ENCODE measurements around the gene ZNF221. TPM values are rescaled to one million over a fixed set of nuclear protein-coding genes. Genes with fewer than 3 reads are reported as not detected.

ZNF221 gene
- total RNA-seq, 1 donor from 2014 or later = 2.6 TPM

DNA sequence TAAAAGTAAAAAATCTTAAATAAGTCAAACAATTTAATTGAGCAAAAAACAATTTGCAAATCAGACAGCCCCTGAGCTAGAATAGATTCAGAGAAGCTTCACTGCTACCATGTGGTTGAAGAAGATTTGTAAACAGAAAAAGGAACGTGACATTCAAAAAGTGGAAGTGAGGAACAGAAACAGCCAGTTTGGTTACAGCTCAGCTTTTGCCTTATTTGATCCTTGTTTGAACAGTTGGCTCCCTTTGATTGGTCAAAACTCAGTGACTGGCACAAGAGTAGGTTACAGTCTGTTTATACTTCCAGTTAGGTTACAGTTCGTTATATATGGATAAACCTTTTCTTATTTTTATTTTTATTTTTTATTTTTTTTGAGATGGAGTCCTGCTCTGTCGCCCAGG is 5.8 kb downstream of the ZNF221 start:
- Mint-ChIP-seq H3K9me3 (peaks cover 37% of the 10 kb centered on the region), H3K4me1 (no peaks in the 10 kb centered on the region), H3K27ac (no peak overlapping the region), H3K36me3 (ENCODE audit: low read depth) (peaks cover 32% of the 10 kb centered on the region), H3K4me3 (no peak overlapping the region), H3K27me3 (no peaks in the 10 kb centered on the region)
- DNase-seq = no peak
- intact Hi-C loops (cut with micrococcal nuclease) = no loop called here
- ATAC-seq (ENCODE audit: low read depth) = no peak
- ChIA-PET POLR2A (no interaction called here), CTCF (no interaction called here)
- TF ChIP-seq, protein P1, sequence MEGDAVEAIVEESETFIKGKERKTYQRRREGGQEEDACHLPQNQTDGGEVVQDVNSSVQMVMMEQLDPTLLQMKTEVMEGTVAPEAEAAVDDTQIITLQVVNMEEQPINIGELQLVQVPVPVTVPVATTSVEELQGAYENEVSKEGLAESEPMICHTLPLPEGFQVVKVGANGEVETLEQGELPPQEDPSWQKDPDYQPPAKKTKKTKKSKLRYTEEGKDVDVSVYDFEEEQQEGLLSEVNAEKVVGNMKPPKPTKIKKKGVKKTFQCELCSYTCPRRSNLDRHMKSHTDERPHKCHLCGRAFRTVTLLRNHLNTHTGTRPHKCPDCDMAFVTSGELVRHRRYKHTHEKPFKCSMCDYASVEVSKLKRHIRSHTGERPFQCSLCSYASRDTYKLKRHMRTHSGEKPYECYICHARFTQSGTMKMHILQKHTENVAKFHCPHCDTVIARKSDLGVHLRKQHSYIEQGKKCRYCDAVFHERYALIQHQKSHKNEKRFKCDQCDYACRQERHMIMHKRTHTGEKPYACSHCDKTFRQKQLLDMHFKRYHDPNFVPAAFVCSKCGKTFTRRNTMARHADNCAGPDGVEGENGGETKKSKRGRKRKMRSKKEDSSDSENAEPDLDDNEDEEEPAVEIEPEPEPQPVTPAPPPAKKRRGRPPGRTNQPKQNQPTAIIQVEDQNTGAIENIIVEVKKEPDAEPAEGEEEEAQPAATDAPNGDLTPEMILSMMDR (IDR thresholded peaks at IDR 0.05) = no peak

DNA sequence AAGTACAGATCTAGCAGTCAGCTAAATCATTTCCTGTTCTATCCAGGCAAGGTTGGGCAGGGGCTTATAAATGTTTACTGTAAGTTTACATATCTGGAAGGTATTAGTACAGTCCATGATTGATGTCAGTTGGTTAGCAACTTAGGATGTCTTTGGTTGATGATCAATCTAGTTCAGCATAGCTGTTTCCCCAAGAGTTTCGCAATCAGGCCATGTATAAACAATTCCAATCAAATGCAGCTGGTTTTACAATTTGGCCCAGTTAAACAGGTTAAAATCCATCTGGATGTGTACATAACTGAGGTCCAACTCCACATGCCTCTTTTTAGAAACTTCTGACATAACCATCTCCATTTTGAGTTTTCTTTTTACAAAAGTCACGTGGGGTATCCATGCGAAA is 6.9 kb downstream of the ZNF221 start:
- H3K4me1 Mint-ChIP-seq = no peaks in the 10 kb centered on the region
- TF ChIP-seq, protein P1 (IDR thresholded peaks at IDR 0.05) = no peak
- ChIA-PET CTCF (no interaction called here), POLR2A (no interaction called here)
- no peak for DNase-seq
- intact Hi-C loops (cut with micrococcal nuclease) = no loop called here
- no peak for ATAC-seq (ENCODE audit: low read depth)
- no peaks in the 10 kb centered on the region for H3K27me3 Mint-ChIP-seq
- no peak overlapping the region for H3K27ac Mint-ChIP-seq
- peaks cover 37% of the 10 kb centered on the region for H3K9me3 Mint-ChIP-seq
- H3K4me3 Mint-ChIP-seq = no peak overlapping the region
- peaks cover 41% of the 10 kb centered on the region for H3K36me3 Mint-ChIP-seq (ENCODE audit: low read depth)

DNA sequence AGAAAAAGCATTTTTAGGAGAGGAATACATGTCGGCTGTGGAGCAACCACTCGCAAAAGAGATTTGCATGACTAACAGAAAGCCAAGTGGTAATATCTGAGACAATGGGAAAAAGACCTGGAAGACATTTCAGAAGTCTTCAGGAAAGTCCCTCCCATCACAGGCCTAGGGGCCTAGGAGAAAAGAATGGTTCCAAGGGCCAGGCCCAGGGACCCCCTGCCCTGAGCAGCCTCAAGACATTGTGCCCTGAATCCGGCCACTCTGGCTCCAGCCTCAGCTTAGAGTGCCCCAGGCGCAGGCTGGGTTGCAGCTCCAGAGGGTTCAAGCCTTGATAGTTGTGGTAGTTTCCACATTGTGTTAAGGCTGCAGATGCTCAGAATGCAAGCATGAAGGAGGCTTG is 9.4 kb downstream of the ZNF221 start:
- H3K9me3 Mint-ChIP-seq = peaks cover 41% of the 10 kb centered on the region
- no peak overlapping the region for H3K27ac Mint-ChIP-seq
- no peak overlapping the region for H3K4me3 Mint-ChIP-seq
- TF ChIP-seq, protein P1 (IDR thresholded peaks at IDR 0.05) = no peak
- H3K27me3 Mint-ChIP-seq = no peaks in the 10 kb centered on the region
- no peak for DNase-seq
- CTCF ChIA-PET = no interaction called here
- POLR2A ChIA-PET = no interaction called here
- intact Hi-C loops (cut with micrococcal nuclease) = no loop called here
- no peak for ATAC-seq (ENCODE audit: low read depth)
- peaks cover 55% of the 10 kb centered on the region for H3K36me3 Mint-ChIP-seq (ENCODE audit: low read depth)
- no peaks in the 10 kb centered on the region for H3K4me1 Mint-ChIP-seq

DNA sequence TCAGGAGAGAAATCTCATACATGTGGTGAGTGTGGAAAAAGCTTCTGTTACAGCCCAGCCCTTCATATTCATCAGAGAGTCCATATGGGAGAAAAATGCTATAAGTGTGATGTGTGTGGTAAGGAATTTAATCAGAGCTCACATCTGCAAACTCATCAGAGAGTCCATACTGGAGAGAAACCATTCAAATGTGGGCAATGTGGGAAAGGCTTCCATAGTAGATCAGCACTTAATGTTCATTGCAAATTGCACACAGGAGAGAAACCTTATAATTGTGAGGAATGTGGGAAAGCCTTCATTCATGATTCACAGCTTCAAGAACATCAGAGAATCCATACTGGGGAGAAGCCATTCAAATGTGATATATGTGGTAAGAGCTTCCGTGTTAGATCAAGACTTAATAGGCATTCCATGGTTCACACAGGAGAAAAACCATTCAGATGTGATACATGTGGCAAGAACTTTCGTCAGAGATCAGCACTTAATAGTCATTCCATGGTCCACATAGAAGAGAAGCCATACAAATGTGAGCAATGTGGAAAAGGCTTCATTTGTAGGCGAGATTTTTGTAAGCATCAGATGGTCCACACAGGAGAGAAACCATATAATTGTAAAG is 15.2 kb downstream of the ZNF221 start:
- TF ChIP-seq, protein P1 (IDR thresholded peaks at IDR 0.05) = no peak
- peaks cover 43% of the 10 kb centered on the region for H3K9me3 Mint-ChIP-seq
- CTCF ChIA-PET = no interaction called here

DNA sequence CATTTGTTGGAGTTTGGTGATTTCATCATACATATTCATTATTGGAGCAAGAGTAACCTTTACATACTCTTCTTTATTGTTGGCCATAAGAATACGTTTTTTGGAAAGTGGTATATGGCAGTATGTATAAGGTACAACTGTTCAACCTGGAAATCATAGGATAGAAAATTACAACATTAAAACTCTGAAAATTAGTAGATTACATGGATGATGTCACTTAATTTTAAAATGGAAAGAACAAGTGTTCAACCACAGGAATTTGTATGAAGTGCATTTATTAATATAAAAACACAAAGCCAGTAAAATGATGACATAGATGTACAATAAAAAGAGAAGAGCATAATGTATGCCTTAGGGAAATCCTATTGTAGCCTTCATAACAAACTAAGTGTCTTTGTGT is 25.7 kb downstream of the ZNF221 start:
- H3K36me3 Mint-ChIP-seq (ENCODE audit: low read depth) = peaks cover 7% of the 10 kb centered on the region
- CTCF ChIA-PET = no interaction called here
- intact Hi-C loops (cut with micrococcal nuclease) = no loop called here

More for the DNA sequence above, 15.2 kb downstream of the ZNF221 start:
- Mint-ChIP-seq H3K36me3 (ENCODE audit: low read depth) (peaks cover 71% of the 10 kb centered on the region), H3K27me3 (no peaks in the 10 kb centered on the region), H3K4me3 (no peak overlapping the region), H3K27ac (no peak overlapping the region), H3K4me1 (no peaks in the 10 kb centered on the region)
- intact Hi-C loops (cut with micrococcal nuclease) = no loop called here
- POLR2A ChIA-PET = no interaction called here
- ATAC-seq (ENCODE audit: low read depth) = no peak
- DNase-seq = no peak

More for the DNA sequence above, 25.7 kb downstream of the ZNF221 start:
- POLR2A ChIA-PET = no interaction called here
- H3K27ac Mint-ChIP-seq = no peak overlapping the region
- TF ChIP-seq, protein P1 (IDR thresholded peaks at IDR 0.05) = no peak
- H3K27me3 Mint-ChIP-seq = no peaks in the 10 kb centered on the region
- no peaks in the 10 kb centered on the region for H3K4me1 Mint-ChIP-seq
- H3K9me3 Mint-ChIP-seq = peaks cover 40% of the 10 kb centered on the region
- ATAC-seq (ENCODE audit: low read depth) (no peak), DNase-seq (no peak)
- H3K4me3 Mint-ChIP-seq = no peak overlapping the region
